Pancreas (tissue), 10 donors: Measurements from ENCODE around the gene PSMC3. TPM values are rescaled to one million over a fixed set of nuclear protein-coding genes. Genes with fewer than 3 reads are reported as not detected.

Source experiments
- ATAC-seq, 4 donors: fragments of 200-7000 bp; cut with Tn5 transposase; one replicate each; pipeline versions ENCODE4 v1.8.0 to v1.9.1; 2020; ENCODE audit warnings: mild to moderate bottlenecking in 4 of 4, moderate library complexity in 4 of 4
- DNase-seq, 6 donors: peaks; one replicate each; pipeline ENCODE4 v3.0.0-alpha.2; 2020
- FAIRE-seq: peaks from 2 replicates; lab custom pipeline; 2012; peaks lifted over from hg19 to GRCh38; lab: Jason Lieb, UNC
- H3K27ac ChIP-seq, 4 donors: fragments of 200-600 bp; sonication (generic); 1 replicate in 3 of 4; 2 replicates in 1 of 4; pipeline versions ENCODE4 v1.5.0 to v1.8.0; 2020
- H3K27me3 ChIP-seq, 4 donors: fragments of 200-600 bp; one replicate each; pipeline ENCODE4 v1.8.0; 2021
- H3K36me3 ChIP-seq, 3 donors: fragments of 200-600 bp; sonication (generic) in 1 of 3; one replicate each; pipeline versions ENCODE4 v1.5.0 to v1.8.0; 2020 to 2021
- H3K4me1 ChIP-seq, 3 donors: fragments of 200-600 bp; one replicate each; pipeline ENCODE4 v1.8.0; 2021
- H3K4me3 ChIP-seq, 4 donors: fragments of 200-600 bp; sonication (generic) in 2 of 4; one replicate each; pipeline versions ENCODE4 v1.5.0 to v1.8.0; 2020 to 2021
- H3K9me3 ChIP-seq, 4 donors: fragments of 200-600 bp; one replicate each; pipeline ENCODE4 v1.8.0; 2021
- CTCF ChIP-seq, 4 donors: fragments of 200-600 bp; sonication (generic) in 3 of 4; IDR thresholded peaks; one replicate each; pipeline versions ENCODE4 v1.5.0 to v1.8.0; 2021; ENCODE audit warnings: antibody characterized with exemption in 4 of 4
- WGBS, 2 donors: extraction: QIAGEN DNeasy Blood & Tissue Kit; methylation state at CpG; one replicate each; pipeline ENCODE4 v1.1.7; 2013; 5-methylcytosine and 5-hydroxymethylcytosine counted together
- intact Hi-C, 3 donors: fragments of 100-400 bp; cut with DNase I; formaldehyde crosslinking; loops; one replicate each; pipeline versions ENCODE4 v1.11.1 to v1.14.2; 2022
- polyA plus RNA-seq, 2 donors: library from polyadenylated mRNA; stranded (reverse); fragments of 200-250 nt; gene quantifications; one replicate each; pipeline ENCODE4 v1.2.3, GENCODE V29; 2013
- total RNA-seq, 6 donors: library from RNA; stranded (reverse); fragmentation: NEBNext Ultra II Directional in 4 of 6; extraction: Animal tissue kit (Norgen Biotek cat#: 25700) in 4 of 6; gene quantifications; one replicate each; pipeline versions ENCODE4 v1.2.1 to v1.2.4, GENCODE V29; 2021 to 2023
- donor health status: healthy with polysubstance abuse.
- donor health status: DM: no; HTN: no; CAD: no; lungs with moderate emphysema.
- donor health status: DM: no; HTN: no; CAD: no.
- donor health status: control.
- donor health status: control.
- donor health status: Bipolar disorder and iron deficiency.
- donor health status: DM: yes; HTN: yes; CAD: no.
- donor health status: DM: no; HTN: no; CAD: no.
- donor health status: DM: no; HTN: no; CAD: no.
- donor health status: DM: yes; HTN: yes; CAD: no.

PSMC3 gene
- total and polyA plus RNA-seq, 8 donors, result 37.4 to 67.5 (median 51.7) TPM

- FAIRE-seq (no peak), ATAC-seq (peak in 2 of 4 donors; percentile 9 to 10), DNase-seq (no peak)
- Histone ChIP-seq H3K27ac (peak overlapping the region in 2 of 4 donors; percentile 61 to 78), H3K4me1 (no peaks in the 10 kb centered on the region), H3K9me3 (no peaks in the 10 kb centered on the region), H3K4me3 (peak overlapping the region in 1 of 4 donors; percentile 5), H3K27me3 (no peaks in the 10 kb centered on the region), H3K36me3 (no peaks in the 10 kb centered on the region)
- no peak for TF ChIP-seq CTCF (IDR thresholded peaks at IDR 0.05)
- 89 to 92% methylated on average over 9 of the region's 9 CpGs for WGBS, 2 donors
- intact Hi-C loops, result no loop called here
Observed at GRCh38 chr11:47394050-47394321, 32.3 kb downstream of the PSMC3 start.

- peak in 2 of 6 donors; percentile 48 to 55 for DNase-seq
Observed at GRCh38 chr11:47393163-47394049, 32.8 kb downstream of the PSMC3 start.

GRCh38 chr11:47392546-47393162 lies 33.6 kb downstream of the PSMC3 start:
- no peaks in the 10 kb centered on the region for H3K9me3 ChIP-seq
- no peak for DNase-seq
- H3K27me3 ChIP-seq, result no peaks in the 10 kb centered on the region
- intact Hi-C loops, result no loop called here
- H3K27ac ChIP-seq, result peak overlapping the region in 1 of 4 donors; percentile 23
- no peaks in the 10 kb centered on the region for H3K36me3 ChIP-seq
- H3K4me3 ChIP-seq, result no peak overlapping the region
- no peak for FAIRE-seq
- WGBS, 2 donors, result 77 to 78% methylated on average over 14 of the region's 14 CpGs
- no peak for TF ChIP-seq CTCF (IDR thresholded peaks at IDR 0.05)
- no peaks in the 10 kb centered on the region for H3K4me1 ChIP-seq
- peak in 1 of 4 donors; percentile 7 for ATAC-seq

More at GRCh38 chr11:47393163-47394049, 32.8 kb downstream of the PSMC3 start:
- ATAC-seq (peak in 3 of 4 donors; percentile 37 to 54 (median 43)), FAIRE-seq (no peak)
- Histone ChIP-seq H3K9me3 (no peaks in the 10 kb centered on the region), H3K36me3 (no peaks in the 10 kb centered on the region), H3K27ac (peak overlapping the region in 2 of 4 donors; percentile 61 to 78), H3K27me3 (no peaks in the 10 kb centered on the region), H3K4me3 (no peak overlapping the region), H3K4me1 (no peaks in the 10 kb centered on the region)
- TF ChIP-seq CTCF (IDR thresholded peaks at IDR 0.05), result no peak
- WGBS, 2 donors, result 78 to 86% methylated on average over 19 to 20 of the region's 20 CpGs
- intact Hi-C loops, result no loop called here

- peak overlapping the region in 2 of 4 donors; percentile 39 for H3K27ac ChIP-seq
- no peak for TF ChIP-seq CTCF (IDR thresholded peaks at IDR 0.05)
- intact Hi-C loops, result no loop called here
Observed at GRCh38 chr11:47391711-47392432, 34.4 kb downstream of the PSMC3 start.

More at GRCh38 chr11:47391711-47392432, 34.4 kb downstream of the PSMC3 start:
- Histone ChIP-seq H3K36me3 (no peaks in the 10 kb centered on the region), H3K9me3 (no peaks in the 10 kb centered on the region), H3K4me1 (no peaks in the 10 kb centered on the region), H3K27me3 (no peaks in the 10 kb centered on the region), H3K4me3 (no peak overlapping the region)
- ATAC-seq, result no peak
- 88% methylated on average over 15 to 16 of the region's 16 CpGs for WGBS, 2 donors
- no peak for DNase-seq
- no peak for FAIRE-seq
